HG03469 (cell line): Measurements from ENCODE around the gene MAST2.

Experiments used
- ATAC-seq: cut with Tn5 transposase; IDR thresholded peaks from one replicate; pipeline ENCODE4 v1.9.1; 2021; ENCODE audit warnings: mild to moderate bottlenecking, moderate library complexity, moderate number of reproducible peaks; ENCODE audit not compliant: unreplicated experiment

MAST2 gene

GRCh38 chr1:45974541-45975269, 171.3 kb downstream of the MAST2 start:
- ATAC-seq, result no peak

- no peak for ATAC-seq
These were observed 173.2 kb downstream of the MAST2 start for GRCh38 chr1:45976623-45977022.

GRCh38 chr1:45979074-45979777, 175.8 kb downstream of the MAST2 start:
- no peak for ATAC-seq

DNA sequence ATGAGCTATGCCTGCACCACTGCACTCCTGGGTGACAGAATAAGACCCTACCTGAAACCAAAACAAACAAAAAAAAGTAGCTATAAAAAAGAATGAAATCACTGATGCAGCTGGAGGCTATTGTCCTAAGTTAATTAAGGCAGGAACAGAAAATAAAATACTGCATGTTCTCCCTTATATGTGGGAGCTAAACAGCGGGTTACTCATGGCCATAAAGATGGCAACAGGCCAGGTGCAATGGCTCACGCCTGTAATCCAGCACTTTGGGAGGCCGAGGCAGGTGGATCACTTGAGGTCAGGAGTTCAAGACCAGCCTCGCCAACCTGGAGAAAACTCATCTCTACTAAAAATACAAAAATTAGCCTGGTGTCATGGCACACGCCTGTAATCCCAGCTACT, 176.4 kb downstream of the MAST2 start:
- ATAC-seq, result no peak

DNA sequence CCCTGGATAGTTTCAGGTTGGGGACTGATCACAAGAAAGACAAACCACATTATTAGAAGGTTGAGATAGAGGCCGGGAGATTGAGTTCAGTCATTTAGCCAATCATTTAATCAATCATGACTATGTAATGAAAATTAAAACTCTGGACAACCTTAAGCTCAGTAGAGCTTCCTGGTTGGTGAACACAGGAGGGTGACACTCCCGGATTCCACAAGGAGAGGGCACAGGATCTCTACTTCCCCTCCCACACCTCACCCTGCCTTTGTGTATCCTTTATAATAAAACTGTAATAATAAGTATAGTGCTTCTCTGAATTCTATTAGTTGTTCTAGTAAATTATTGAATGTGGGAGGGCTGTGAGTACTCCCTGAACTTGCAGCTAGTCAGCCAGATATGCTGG, 178.9 kb downstream of the MAST2 start:
- ATAC-seq, result no peak

DNA sequence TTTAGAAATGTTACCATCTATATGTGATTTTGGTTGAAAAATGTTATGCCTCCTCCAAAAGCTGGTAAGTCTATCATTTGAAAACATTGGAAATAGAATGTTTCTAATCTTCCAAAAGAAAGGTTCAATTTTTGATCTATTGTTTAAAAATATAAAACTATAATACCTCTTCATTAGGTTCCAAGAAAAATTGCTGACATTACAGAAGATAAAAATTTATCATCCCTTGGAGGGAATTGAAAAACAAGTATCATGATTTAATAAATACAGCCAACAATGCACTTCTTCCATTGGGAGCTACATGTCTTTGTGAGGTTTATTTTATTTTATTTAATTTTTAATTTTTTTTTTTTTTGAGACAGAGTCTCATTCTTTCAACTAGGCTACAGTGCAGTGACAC, 180.6 kb downstream of the MAST2 start:
- no peak for ATAC-seq

GRCh38 chr1:45987204-45987603, 183.8 kb downstream of the MAST2 start:
- ATAC-seq, result no peak

DNA sequence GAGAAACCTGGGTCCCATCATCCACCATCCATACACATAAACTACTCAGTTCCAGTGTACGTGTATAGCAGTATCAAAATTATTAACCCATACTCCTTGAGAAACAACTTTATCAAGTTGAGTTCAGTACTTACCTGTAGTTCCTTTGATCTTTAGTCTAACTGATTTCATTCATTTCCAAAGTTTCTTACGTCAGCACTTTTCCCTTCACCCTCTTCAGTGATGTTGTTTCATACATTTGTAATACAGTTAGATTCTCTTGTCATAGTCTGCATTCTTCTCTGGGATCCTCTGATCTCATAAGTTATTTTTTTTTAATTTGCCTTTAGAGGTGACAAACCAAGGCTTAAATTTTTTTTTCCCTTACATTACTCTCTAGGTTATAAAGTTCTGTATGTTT, 185.8 kb downstream of the MAST2 start:
- no peak for ATAC-seq

DNA sequence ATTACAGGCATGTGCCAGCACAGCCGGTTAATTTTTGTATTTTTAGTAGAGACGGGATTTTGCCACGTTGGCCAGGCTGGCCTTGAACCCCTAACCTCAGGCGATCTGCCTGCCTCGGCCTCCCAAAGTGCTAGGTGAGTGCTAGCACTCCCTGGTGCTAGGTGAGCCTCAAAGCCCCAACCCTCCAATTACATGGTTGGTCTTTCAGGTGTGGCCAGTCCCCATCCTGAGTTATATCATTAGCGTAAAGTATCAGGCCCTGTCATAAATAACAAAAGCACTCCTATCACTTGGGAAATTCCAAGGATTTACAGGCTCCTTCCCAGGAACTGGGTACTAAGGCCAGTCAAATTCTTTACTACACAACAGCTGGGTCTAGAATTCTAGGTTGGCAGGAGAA, 191.0 kb downstream of the MAST2 start:
- ATAC-seq, result no peak

GRCh38 chr1:45995298-45995697, 191.9 kb downstream of the MAST2 start:
- ATAC-seq, result no peak

GRCh38 chr1:45998020-45998617, 194.7 kb downstream of the MAST2 start:
- ATAC-seq, result no peak

GRCh38 chr1:45999507-45999906, 196.1 kb downstream of the MAST2 start:
- no peak for ATAC-seq

DNA sequence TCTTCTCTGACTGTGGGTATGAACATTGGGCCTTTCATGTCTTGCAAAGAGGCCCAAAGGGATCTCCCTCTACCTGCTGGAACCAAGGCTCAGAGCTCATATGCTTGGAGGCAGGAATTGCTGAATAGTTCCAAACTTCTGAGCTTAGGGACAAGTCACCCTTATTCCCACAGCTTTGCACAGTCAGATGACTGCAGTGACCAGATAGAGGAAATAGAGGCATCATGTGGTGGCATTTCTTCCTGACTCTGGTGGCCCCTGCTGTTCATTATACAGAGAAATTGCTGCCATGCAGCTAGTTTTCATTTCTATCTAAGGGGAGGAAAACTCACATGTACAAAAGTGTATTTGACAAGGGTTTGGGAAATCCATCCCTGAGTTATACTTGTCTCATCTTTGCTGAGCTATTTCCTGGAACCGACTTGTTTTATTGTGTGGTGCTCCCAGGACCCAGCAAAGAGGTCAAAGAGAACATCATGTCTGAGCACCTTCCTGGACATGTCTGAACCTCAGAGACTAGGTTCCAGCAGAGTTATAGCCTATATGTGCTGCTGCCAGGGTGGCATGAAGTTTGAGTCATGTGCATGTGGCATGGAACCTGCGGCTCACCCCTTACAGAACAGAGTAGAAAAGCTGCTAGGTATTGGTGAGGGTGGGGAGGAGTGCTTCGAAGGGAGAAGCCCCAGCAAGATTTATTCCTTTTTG, 197.8 kb downstream of the MAST2 start:
- ATAC-seq, result no peak

DNA sequence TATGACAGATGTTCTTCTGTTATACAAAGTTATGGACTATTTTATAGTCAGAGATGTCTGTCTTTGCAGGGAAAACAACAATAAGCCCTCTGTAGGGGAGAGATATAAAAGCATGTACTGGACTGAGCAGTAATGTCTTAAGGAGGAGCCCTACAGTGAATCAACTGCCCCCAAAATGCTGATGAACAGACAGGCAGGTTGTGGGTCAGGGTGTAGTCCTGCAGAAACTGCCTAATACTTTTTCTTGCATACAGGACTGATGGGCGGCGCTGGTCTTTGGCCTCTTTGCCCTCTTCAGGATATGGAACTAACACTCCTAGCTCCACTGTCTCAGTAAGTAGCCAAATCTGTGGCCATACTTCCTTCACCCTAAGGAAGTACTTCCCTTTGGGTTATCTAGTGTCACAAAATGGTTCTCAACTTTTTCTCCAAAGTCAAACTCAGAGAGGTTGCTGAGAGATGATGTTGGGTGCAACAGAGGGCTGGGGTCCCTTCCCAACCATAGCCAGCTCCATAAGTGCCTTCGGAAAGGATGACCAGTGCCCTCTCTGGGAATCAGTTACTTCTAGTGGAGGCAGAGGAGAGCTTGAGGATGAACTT, 199.2 kb downstream of the MAST2 start:
- no peak for ATAC-seq

DNA sequence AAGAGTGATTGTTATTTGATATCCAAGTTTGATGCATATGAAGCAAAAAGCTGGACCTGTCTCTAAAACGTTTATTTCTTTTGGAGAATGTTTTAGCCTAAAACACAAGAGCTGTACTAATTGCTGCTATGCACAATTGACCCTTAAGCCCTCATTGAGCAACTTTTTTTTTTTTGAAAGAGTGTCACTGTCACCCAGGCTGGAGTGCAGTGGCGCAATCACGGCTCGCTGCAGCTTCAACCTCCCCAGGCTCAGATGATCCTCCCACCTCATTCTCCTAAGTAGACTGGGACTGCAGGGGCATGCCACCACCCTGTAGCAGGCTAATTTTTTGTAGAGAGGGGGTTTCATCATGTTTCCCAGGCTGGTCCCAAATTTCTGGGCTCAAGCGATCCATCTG, 199.9 kb downstream of the MAST2 start:
- no peak for ATAC-seq

- no peak for ATAC-seq
These were observed 201.1 kb downstream of the MAST2 start for GRCh38 chr1:46004492-46004891.

GRCh38 chr1:46005594-46005993, 202.2 kb downstream of the MAST2 start:
- ATAC-seq, result no peak

GRCh38 chr1:46008585-46008984, 205.2 kb downstream of the MAST2 start:
- ATAC-seq, result no peak

DNA sequence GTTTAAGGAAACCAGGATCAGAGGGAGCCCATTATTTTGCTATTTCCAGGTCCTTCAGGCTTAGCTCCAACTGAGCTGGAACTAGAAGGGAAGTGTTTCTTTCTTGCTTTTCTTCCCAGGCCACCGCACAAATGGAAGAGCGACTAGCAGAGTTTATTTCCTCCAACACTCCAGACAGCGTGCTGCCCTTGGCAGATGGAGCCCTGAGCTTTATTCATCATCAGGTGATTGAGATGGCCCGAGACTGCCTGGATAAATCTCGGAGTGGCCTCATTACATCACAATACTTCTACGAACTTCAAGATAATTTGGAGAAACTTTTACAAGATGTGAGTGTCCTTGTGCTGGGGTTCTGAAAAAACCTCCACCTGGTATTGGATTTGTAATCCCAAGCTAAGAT, 207.2 kb downstream of the MAST2 start:
- ATAC-seq, result no peak

- no peak for ATAC-seq
These were observed 207.8 kb downstream of the MAST2 start for GRCh38 chr1:46011121-46011695.

DNA sequence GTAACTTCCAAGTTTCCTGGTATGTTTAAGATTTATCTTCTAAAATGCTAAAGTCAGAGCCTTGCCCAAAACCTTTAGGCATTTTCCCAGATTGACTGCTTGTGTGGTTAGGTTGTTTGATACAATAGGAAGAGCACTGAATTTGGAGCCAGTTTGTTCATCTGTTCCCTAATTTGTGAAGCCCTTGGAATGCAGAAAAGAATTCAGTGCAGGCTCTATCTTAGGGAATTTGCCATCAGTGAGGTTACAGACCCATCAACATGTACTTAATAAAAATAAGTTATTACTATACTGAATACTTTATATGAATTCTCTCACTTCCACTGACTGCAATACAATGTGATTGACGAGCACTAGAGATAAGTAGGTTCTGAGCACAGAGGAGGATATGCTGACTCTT, 208.8 kb downstream of the MAST2 start:
- ATAC-seq, result no peak
